Measurements from ENCODE around the gene LRRC52. TPM values are rescaled to one million over a fixed set of nuclear protein-coding genes. Genes with fewer than 3 reads are reported as not detected.

LRRC52 gene, protein sequence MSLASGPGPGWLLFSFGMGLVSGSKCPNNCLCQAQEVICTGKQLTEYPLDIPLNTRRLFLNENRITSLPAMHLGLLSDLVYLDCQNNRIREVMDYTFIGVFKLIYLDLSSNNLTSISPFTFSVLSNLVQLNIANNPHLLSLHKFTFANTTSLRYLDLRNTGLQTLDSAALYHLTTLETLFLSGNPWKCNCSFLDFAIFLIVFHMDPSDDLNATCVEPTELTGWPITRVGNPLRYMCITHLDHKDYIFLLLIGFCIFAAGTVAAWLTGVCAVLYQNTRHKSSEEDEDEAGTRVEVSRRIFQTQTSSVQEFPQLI
- total RNA-seq = not detected in 2 replicates

DNA sequence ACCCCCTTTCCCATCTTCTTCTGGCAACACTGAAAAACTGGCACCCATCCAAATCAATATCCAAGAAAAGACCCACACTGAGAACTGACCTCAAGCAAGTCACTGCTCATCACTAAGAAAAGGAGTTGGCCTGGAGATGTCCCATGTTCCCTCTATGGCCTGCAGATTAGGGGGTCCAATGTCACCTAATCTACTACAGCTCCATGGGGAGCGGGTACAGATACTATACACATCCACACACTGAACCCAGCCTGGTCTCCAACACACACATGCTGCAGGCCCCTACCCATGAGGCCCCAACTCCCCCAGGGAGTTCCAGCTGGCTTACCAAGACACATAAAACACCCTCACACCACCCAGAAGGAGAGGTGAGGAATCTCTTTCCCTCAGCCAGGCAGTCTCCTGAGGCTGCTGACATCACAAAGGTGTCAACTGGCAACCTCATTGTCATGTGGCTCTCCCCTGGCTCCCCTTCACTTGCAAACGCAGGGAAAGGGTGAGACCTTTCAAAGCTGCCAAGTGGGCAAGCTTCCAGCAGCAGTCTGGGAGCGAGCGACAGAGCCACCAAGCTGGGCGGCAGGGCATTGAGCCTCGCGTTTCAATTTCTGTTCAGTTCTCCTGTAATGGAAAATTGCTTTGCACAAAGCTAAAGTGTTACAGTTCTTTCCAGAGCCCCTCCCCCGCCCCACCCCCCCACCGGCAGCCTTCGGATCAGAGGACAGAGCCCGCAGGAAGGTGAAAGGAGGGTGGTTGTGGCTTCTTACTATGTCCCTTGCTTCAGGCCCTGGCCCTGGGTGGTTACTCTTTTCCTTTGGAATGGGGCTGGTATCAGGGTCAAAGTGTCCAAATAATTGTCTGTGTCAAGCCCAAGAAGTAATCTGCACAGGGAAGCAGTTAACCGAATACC, at the start of gene LRRC52:
LRRC52 (plus strand) TSS at position 469 of the 907 bp plus-strand sequence; CDS start at position 766, 297 bp downstream.

Other genes starting within 250 kb of the LRRC52 start
- gene LMX1A, start 187.3 kb upstream of the LRRC52 start, total RNA-seq = not detected in 2 replicates
- 0.17 TPM in 1 of 2 replicates, not detected in the other for gene RXRG, start 98.9 kb upstream of the LRRC52 start, total RNA-seq
- gene MGST3, start 87.2 kb downstream of the LRRC52 start, total RNA-seq = 230 and 254 TPM in 2 replicates
- 246 and 297 TPM in 2 replicates for gene ALDH9A1, start 154.6 kb downstream of the LRRC52 start, total RNA-seq
- 63.8 and 103 TPM in 2 replicates for gene TMCO1, start 224.9 kb downstream of the LRRC52 start, total RNA-seq

Measured in smooth muscle cell of trachea (primary cell).